Measurements from ENCODE around the gene DQX1. TPM values are rescaled to one million over a fixed set of nuclear protein-coding genes. Genes with fewer than 3 reads are reported as not detected.
A peak's percentile ranks its signal among the peaks of the same experiment; 100 is the strongest.

Gene DQX1
- total and polyA plus RNA-seq, 2 of the 4 experiments (the other 2 are of a cell fraction) = 0.07 TPM; not detected in 1

DNA sequence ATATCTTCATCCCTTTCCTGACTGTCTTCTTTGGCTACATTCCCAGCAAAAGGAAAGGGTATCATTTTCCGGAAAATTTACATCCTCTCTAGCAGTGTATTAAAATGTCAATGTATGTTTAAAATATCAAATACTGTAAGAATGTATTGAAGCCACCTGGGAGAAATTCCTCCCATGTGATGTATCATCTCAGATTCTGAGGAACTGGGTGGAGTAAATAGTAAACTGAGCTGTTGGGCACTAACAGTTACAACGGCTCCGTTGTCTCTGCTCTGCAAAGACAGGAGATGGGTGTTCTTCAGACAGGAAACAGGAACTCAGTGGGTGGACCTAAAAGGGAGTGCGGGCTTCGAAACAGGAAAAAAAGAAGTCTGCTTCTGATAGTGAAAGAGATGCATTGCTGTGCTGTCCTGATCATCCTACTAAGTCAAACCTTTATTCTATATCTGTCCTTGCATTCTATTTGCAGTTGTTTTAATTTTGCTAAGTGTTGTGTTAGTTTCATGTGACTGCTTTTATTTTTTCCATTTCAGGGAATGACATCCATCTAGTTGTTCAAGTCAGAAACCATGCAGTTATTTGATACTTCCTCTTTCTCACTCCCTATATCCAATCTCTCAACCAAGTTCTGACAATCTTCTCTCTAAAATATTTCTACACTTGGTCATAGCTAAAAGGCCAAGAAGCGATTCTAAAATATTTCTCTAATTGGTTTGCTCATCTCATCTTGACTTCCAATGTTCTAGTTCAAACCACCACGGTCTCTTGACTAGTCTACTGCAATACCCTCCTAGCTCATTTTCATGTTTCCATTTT, 47.9 kb upstream of the DQX1 start:
- Histone ChIP-seq H3K14ac (replicated peaks; ENCODE audit: low read depth, low read length) (peak overlapping the region; percentile 39), H4K5ac (ENCODE audit: low read depth, low read length) (peak overlapping the region; percentile 65; the same call in 1 of the 2 replicates), H3K23ac (ENCODE audit: low read depth, low read length) (peak overlapping the region; percentile 24; the same call in 1 of the 2 replicates), H4K20me1 (ENCODE audit: insufficient read depth, low read length) (no peaks in the 10 kb centered on the region), H4K8ac (ENCODE audit: low read depth in 2 of 2, low read length in 2 of 2) (peak overlapping the region; percentile 72 to 80; a peak in 2 of 4 replicates), H3K18ac (ENCODE audit: low read depth, low read length) (peak overlapping the region; percentile 55; the same call in 1 of the 2 replicates), H2BK20ac (ENCODE audit: low read depth, low read length) (peak overlapping the region; percentile 30; the same call in 1 of the 2 replicates), H3K4me1 (ENCODE audit: control insufficient read depth, insufficient read depth, low read length) (peaks cover 21% of the 10 kb centered on the region), H4K91ac (ENCODE audit: insufficient read depth, low read depth, low read length) (0 out of 2 replicates have a peak overlapping the region, but pooled peaks have one; percentile 7), H3K79me1 (ENCODE audit: low read depth in 1 of 2, low read length in 2 of 2) (no peaks in the 10 kb centered on the region), H3K4me2 (ENCODE audit: low read depth, low read length) (peak overlapping the region; percentile 58; the same call in 1 of the 2 replicates), H3K4me3 (ENCODE audit: insufficient read depth, low read depth, low read length) (peak overlapping the region; percentile 10; the same call in 1 of the 2 replicates), H3K4ac (ENCODE audit: low read depth, low read length) (peak overlapping the region; percentile 45; the same call in 1 of the 2 replicates), H3K27me3 (ENCODE audit: control insufficient read depth, insufficient read depth, low read length) (no peaks in the 10 kb centered on the region), H2BK15ac (ENCODE audit: low read depth, low read length) (no peak overlapping the region), H3K56ac (ENCODE audit: extremely low read depth, insufficient read depth, low read length) (peak overlapping the region; percentile 49; the same call in 1 of the 2 replicates), H2BK5ac (ENCODE audit: low read depth, low read length, poor library complexity, severe bottlenecking) (peak overlapping the region; percentile 73), H3K9me1 (ENCODE audit: insufficient read depth, low read length) (peaks cover 22% of the 10 kb centered on the region; the same call in 1 of the 2 replicates), H2AFZ (replicated peaks; ENCODE audit: low read length, poor library complexity) (peak overlapping the region; percentile 63), H2AK9ac (replicated peaks; ENCODE audit: low read depth, low read length, poor library complexity) (no peak overlapping the region), H2AK5ac (ENCODE audit: low read depth, low read length) (no peak overlapping the region), H3K9ac (ENCODE audit: low read depth, low read length) (no peak overlapping the region), H3K36me3 (ENCODE audit: control insufficient read depth, insufficient read depth, low read length) (no peaks in the 10 kb centered on the region), H3K27ac (ENCODE audit: insufficient read depth, low read length) (peak overlapping the region; percentile 56; the same call in 1 of the 2 replicates), H2BK120ac (ENCODE audit: low read depth, low read length) (peak overlapping the region; percentile 59; the same call in 1 of the 2 replicates), H3K9me3 (ENCODE audit: control insufficient read depth, insufficient read depth, low read length) (no peaks in the 10 kb centered on the region)
- POLR2A ChIA-PET (ENCODE audit: unreplicated experiment) = no interaction called here
- in situ Hi-C loops (cut with MboI; ENCODE audit: low sequenced_read_pairs) = no loop called here
- CTCF ChIA-PET = interaction anchor here (1.3 kb wide), 1 partner anchor 11 kb away, joined by 3 read pairs; no protein-coding TSS in a partner anchor
- WGBS, 2 experiments (ENCODE audit: extremely low coverage in 2 of 2, insufficient read length in 1 of 2) = 38% methylated on average over 1 of the region's 7 CpGs; no CpG with 5 or more reads in 1 of the 2 experiments
- dilution Hi-C loops (cut with HindIII; ENCODE audit: low sequenced_read_pairs, unreplicated experiment) = no loop called here
- DNase-seq (peak; percentile 72), ATAC-seq (ENCODE audit: low read depth) (peak; percentile 66)
- BruUV-seq (replicated peaks) = no TSS peak
- intact Hi-C loops (cut with micrococcal nuclease) = no loop called here
- no peak for TF ChIP-seq CTCF (conservative IDR thresholded peaks at IDR 0.05; ENCODE audit: low read depth, low read length)
- TF ChIP-seq CEBPB (IDR thresholded peaks at IDR 0.05; ENCODE audit: low read depth, low read length) = no peak
- no peak for TF ChIP-seq POLR2A (IDR thresholded peaks at IDR 0.05; ENCODE audit: low read depth, low read length)
- no peak for TF ChIP-seq RFX5 (IDR thresholded peaks at IDR 0.05; ENCODE audit: low read depth, low read length)
- TF ChIP-seq MAFK (IDR thresholded peaks at IDR 0.05; ENCODE audit: low read depth, low read length) = no peak
- no peak for TF ChIP-seq FOS (IDR thresholded peaks at IDR 0.05; ENCODE audit: low read depth, low read length)
- TF ChIP-seq MXI1 (IDR thresholded peaks at IDR 0.05; ENCODE audit: borderline replicate concordance, low read depth, low read length) = no peak
- TF ChIP-seq CHD1 (IDR thresholded peaks at IDR 0.05; ENCODE audit: low read depth, low read length) = no peak
- no peak for TF ChIP-seq RAD21 (IDR thresholded peaks at IDR 0.05; ENCODE audit: low read length)
- no peak for TF ChIP-seq BHLHE40 (IDR thresholded peaks at IDR 0.05; ENCODE audit: low read depth, low read length)

All from IMR-90 (cell line).